ENCODE measurements around the gene CSTF2. TPM values are rescaled to one million over a fixed set of nuclear protein-coding genes. Genes with fewer than 3 reads are reported as not detected.

CSTF2 gene
- total RNA-seq, 1 donor from 2014 or later, result 15.4 TPM

GRCh38 chrX:100830547-100830946 lies 10.4 kb downstream of the CSTF2 start:
- Mint-ChIP-seq H3K4me3 (no peak overlapping the region), H3K27ac (no peak overlapping the region), H3K4me1 (no peaks in the 10 kb centered on the region), H3K27me3 (ENCODE audit: low read depth) (no peaks in the 10 kb centered on the region), H3K9me3 (peaks cover 12% of the 10 kb centered on the region), H3K36me3 (peaks cover 36% of the 10 kb centered on the region)
- TF ChIP-seq CTCF (IDR thresholded peaks at IDR 0.05; ENCODE audit: unreplicated experiment), result no peak
- no peak for DNase-seq (ENCODE audit: low spot score in 2 of 2, unreplicated experiment in 2 of 2)

- Mint-ChIP-seq H3K36me3 (peaks cover 36% of the 10 kb centered on the region), H3K9me3 (peaks cover 14% of the 10 kb centered on the region), H3K27me3 (ENCODE audit: low read depth) (no peaks in the 10 kb centered on the region), H3K4me1 (no peaks in the 10 kb centered on the region), H3K27ac (no peak overlapping the region), H3K4me3 (no peak overlapping the region)
- TF ChIP-seq CTCF (IDR thresholded peaks at IDR 0.05; ENCODE audit: unreplicated experiment), result no peak
- DNase-seq (ENCODE audit: low spot score in 2 of 2, unreplicated experiment in 2 of 2), result no peak
These were observed 11.2 kb downstream of the CSTF2 start for GRCh38 chrX:100831219-100831946.

- Mint-ChIP-seq H3K4me1 (no peaks in the 10 kb centered on the region), H3K36me3 (peaks cover 1% of the 10 kb centered on the region), H3K9me3 (peaks cover 17% of the 10 kb centered on the region), H3K27me3 (ENCODE audit: low read depth) (no peaks in the 10 kb centered on the region), H3K27ac (no peak overlapping the region), H3K4me3 (no peak overlapping the region)
- no peak for TF ChIP-seq CTCF (IDR thresholded peaks at IDR 0.05; ENCODE audit: unreplicated experiment)
- no peak for DNase-seq (ENCODE audit: low spot score in 2 of 2, unreplicated experiment in 2 of 2)
These were observed 30.1 kb downstream of the CSTF2 start for GRCh38 chrX:100850317-100850716.

GRCh38 chrX:100852810-100853209 lies 32.6 kb downstream of the CSTF2 start:
- Mint-ChIP-seq H3K36me3 (no peaks in the 10 kb centered on the region), H3K27ac (no peak overlapping the region), H3K27me3 (ENCODE audit: low read depth) (no peaks in the 10 kb centered on the region), H3K9me3 (peaks cover 27% of the 10 kb centered on the region), H3K4me1 (no peaks in the 10 kb centered on the region), H3K4me3 (no peak overlapping the region)
- no peak for TF ChIP-seq CTCF (IDR thresholded peaks at IDR 0.05; ENCODE audit: unreplicated experiment)
- no peak for DNase-seq (ENCODE audit: low spot score in 2 of 2, unreplicated experiment in 2 of 2)

GRCh38 chrX:100863326-100863864 lies 43.2 kb downstream of the CSTF2 start:
- Mint-ChIP-seq H3K9me3 (peaks cover 28% of the 10 kb centered on the region), H3K27me3 (ENCODE audit: low read depth) (peaks cover 4% of the 10 kb centered on the region), H3K4me3 (no peak overlapping the region), H3K4me1 (no peaks in the 10 kb centered on the region), H3K36me3 (no peaks in the 10 kb centered on the region), H3K27ac (no peak overlapping the region)
- no peak for TF ChIP-seq CTCF (IDR thresholded peaks at IDR 0.05; ENCODE audit: unreplicated experiment)
- DNase-seq (ENCODE audit: low spot score in 2 of 2, unreplicated experiment in 2 of 2), result no peak

Data from mesothelial cell of epicardium (in vitro differentiated cells).